Liver (tissue), 3 donors: ENCODE measurements around the gene SLC6A18.
"Not testable (repeated sequence)": the region's sequence is repeated elsewhere in the genome, so short reads cannot be mapped to it uniquely, and the experiment has no call there.

ENCODE experiments used
- CTCF ChIP-seq: fragments of 150-350 bp; IDR thresholded peaks from 2 replicates; pipeline ENCODE4 v1.5.1; 2017; ENCODE audit warnings: improper control_type of control experiment, low read depth, low read length; ENCODE audit not compliant: missing input control
- GABPA ChIP-seq, 2 donors: IDR thresholded peaks in 1 of 2; conservative IDR thresholded peaks in 1 of 2; 2 replicates each; pipeline ENCODE4 v1.6.1; 2016; ENCODE audit warnings: antibody characterized with exemption in 2 of 2, mild to moderate bottlenecking in 1 of 2, moderate library complexity in 1 of 2
- MAX ChIP-seq: IDR thresholded peaks from 2 replicates; pipeline ENCODE4 v1.6.1; 2016; ENCODE audit warnings: antibody characterized with exemption
- REST ChIP-seq: IDR thresholded peaks from 2 replicates; pipeline ENCODE4 v1.6.1; 2016; ENCODE audit warnings: antibody characterized with exemption, mild to moderate bottlenecking
- SP1 ChIP-seq: IDR thresholded peaks from 2 replicates; pipeline ENCODE4 v1.6.1; 2018; ENCODE audit warnings: antibody characterized with exemption, mild to moderate bottlenecking
- TAF1 ChIP-seq: conservative IDR thresholded peaks from 2 replicates; pipeline ENCODE4 v1.6.1; 2016; ENCODE audit warnings: antibody characterized with exemption, mild to moderate bottlenecking
- donor health status: healthy.
- donor health status: healthy.

- not testable (repeated sequence) for TF ChIP-seq CTCF; GABPA (IDR thresholded peaks at IDR 0.05 in 1 of 2, conservative IDR thresholded peaks at IDR 0.05 in 1 of 2); MAX; TAF1; SP1; REST
Observed at GRCh38 chr5:1229023-1229422, 3.8 kb downstream of the SLC6A18 start.
